IMR-90 (cell line): ENCODE data around the gene CNNM3. TPM values are rescaled to one million over a fixed set of nuclear protein-coding genes. Genes with fewer than 3 reads are reported as not detected.

Experiments
- ATAC-seq: fragments of 200-7000 bp; cut with Tn5 transposase; 2 replicates; pipeline ENCODE4 v1.9.1; 2020; ENCODE audit warnings: low read depth, mild to moderate bottlenecking, moderate library complexity
- BruUV-seq: library from RNA; stranded (reverse); fragments of 400-500 nt; replicated peaks from 2 replicates; lab custom pipeline; 2021; lab: Mats Ljungman, UMichigan
- CTCF ChIA-PET: fragments of 300-600 bp; formaldehyde crosslinking; extraction: SDS; loops from one replicate; lab custom pipeline; 2021; ENCODE audit warnings: antibody characterized with exemption; lab: Yijun Ruan, JAX
- POLR2A ChIA-PET: fragments of 300-600 bp; sonication (Branson Sonifier 250); formaldehyde crosslinking; loops from one replicate; lab custom pipeline; 2022; ENCODE audit warnings: antibody characterized with exemption; ENCODE audit not compliant: unreplicated experiment; lab: Charles Lee
- DNase-seq: peaks from one replicate; pipeline ENCODE4 v3.0.0; 2013
- H2AFZ ChIP-seq: replicated peaks from 2 replicates; pipeline ENCODE3; 2013; ENCODE audit warnings: low read length, mild to moderate bottlenecking; ENCODE audit not compliant: poor library complexity
- H2AK5ac ChIP-seq: 2 replicates; pipeline ENCODE4 v1.6.1; 2013; ENCODE audit warnings: low read depth, low read length, inconsistent platforms
- H2AK9ac ChIP-seq: replicated peaks from 2 replicates; pipeline ENCODE3; 2013; ENCODE audit warnings: mild to moderate bottlenecking, low read depth, low read length, moderate library complexity; ENCODE audit not compliant: poor library complexity
- H2BK120ac ChIP-seq: 2 replicates; pipeline ENCODE4 v1.6.1; 2013; ENCODE audit warnings: low read depth, low read length, inconsistent platforms
- H2BK15ac ChIP-seq: 3 replicates; pipeline ENCODE4 v1.6.1; 2013; ENCODE audit warnings: low read depth, low read length, inconsistent platforms
- H2BK20ac ChIP-seq: 2 replicates; pipeline ENCODE4 v1.6.1; 2013; ENCODE audit warnings: low read depth, mild to moderate bottlenecking, inconsistent platforms, low read length, moderate library complexity
- H2BK5ac ChIP-seq: 2 replicates; pipeline ENCODE4 v1.6.1; 2013; ENCODE audit warnings: mild to moderate bottlenecking, low read depth, low read length, inconsistent platforms; ENCODE audit not compliant: poor library complexity, severe bottlenecking
- H3K14ac ChIP-seq: replicated peaks from 2 replicates; pipeline ENCODE4 v1.6.1; 2013; ENCODE audit warnings: low read depth, low read length, inconsistent platforms
- H3K18ac ChIP-seq: 2 replicates; pipeline ENCODE4 v1.6.1; 2013; ENCODE audit warnings: low read depth, low read length, control low read depth
- H3K23ac ChIP-seq: 2 replicates; pipeline ENCODE4 v1.6.1; 2013; ENCODE audit warnings: low read depth, low read length, inconsistent platforms
- H3K27ac ChIP-seq: 2 replicates; pipeline ENCODE4 v1.5.1; 2013; ENCODE audit warnings: mild to moderate bottlenecking, control low read depth, low read length; ENCODE audit not compliant: insufficient read depth
- H3K27me3 ChIP-seq: 2 replicates; pipeline ENCODE4 v1.6.1; 2013; ENCODE audit warnings: low read length; ENCODE audit not compliant: control insufficient read depth, insufficient read depth
- H3K36me3 ChIP-seq: 2 replicates; pipeline ENCODE4 v1.6.1; 2013; ENCODE audit warnings: low read length, mixed read lengths; ENCODE audit not compliant: control insufficient read depth, insufficient read depth
- H3K4ac ChIP-seq: 2 replicates; pipeline ENCODE4 v1.6.1; 2013; ENCODE audit warnings: low read depth, low read length, inconsistent platforms
- H3K4me1 ChIP-seq: 2 replicates; pipeline ENCODE4 v1.6.1; 2013; ENCODE audit warnings: low read length, mixed read lengths; ENCODE audit not compliant: control insufficient read depth, insufficient read depth
- H3K4me2 ChIP-seq: 2 replicates; pipeline ENCODE4 v1.6.1; 2013; ENCODE audit warnings: low read depth, mild to moderate bottlenecking, control low read depth, low read length, moderate library complexity
- H3K4me3 ChIP-seq: 2 replicates; pipeline ENCODE4 v1.5.1; 2013; ENCODE audit warnings: low read depth, mild to moderate bottlenecking, control low read depth, low read length, moderate library complexity; ENCODE audit not compliant: insufficient read depth
- H3K56ac ChIP-seq: 2 replicates; pipeline ENCODE4 v1.6.1; 2013; ENCODE audit warnings: low read length, inconsistent platforms; ENCODE audit not compliant: insufficient read depth; ENCODE audit errors: extremely low read depth
- H3K79me1 ChIP-seq, 2 experiments: 2 replicates each; pipeline ENCODE4 v1.6.1; 2013; ENCODE audit warnings: low read length in 2 of 2, inconsistent platforms in 1 of 2, low read depth in 1 of 2
- H3K9ac ChIP-seq: 2 replicates; pipeline ENCODE4 v1.6.1; 2013; ENCODE audit warnings: low read depth, low read length, control low read depth
- H3K9me1 ChIP-seq: 2 replicates; pipeline ENCODE4 v1.6.1; 2013; ENCODE audit warnings: low read length, inconsistent platforms; ENCODE audit not compliant: insufficient read depth
- H3K9me3 ChIP-seq: 2 replicates; pipeline ENCODE4 v1.6.1; 2013; ENCODE audit warnings: low read length; ENCODE audit not compliant: control insufficient read depth, insufficient read depth
- H4K20me1 ChIP-seq: 2 replicates; pipeline ENCODE4 v1.6.1; 2013; ENCODE audit warnings: low read length, inconsistent platforms; ENCODE audit not compliant: insufficient read depth
- H4K5ac ChIP-seq: 2 replicates; pipeline ENCODE4 v1.6.1; 2013; ENCODE audit warnings: mild to moderate bottlenecking, low read depth, low read length, control low read depth
- H4K8ac ChIP-seq, 2 experiments: 2 replicates each; pipeline ENCODE4 v1.6.1; 2013; ENCODE audit warnings: low read depth in 2 of 2, low read length in 2 of 2, control low read depth in 1 of 2, inconsistent platforms in 1 of 2
- H4K91ac ChIP-seq: 2 replicates; pipeline ENCODE4 v1.6.1; 2013; ENCODE audit warnings: low read depth, low read length, inconsistent platforms; ENCODE audit not compliant: insufficient read depth
- CHD1 ChIP-seq: IDR thresholded peaks from 2 replicates; pipeline ENCODE4 v1.6.1; 2012; ENCODE audit warnings: low read depth, low read length, improper control_type of control experiment
- MXI1 ChIP-seq: IDR thresholded peaks from 2 replicates; pipeline ENCODE4 v1.6.1; 2012; ENCODE audit warnings: low read depth, mild to moderate bottlenecking, low read length, moderate library complexity, borderline replicate concordance
- POLR2A ChIP-seq: IDR thresholded peaks from 2 replicates; pipeline ENCODE4 v1.6.1; 2012; ENCODE audit warnings: mild to moderate bottlenecking, low read depth, low read length
- WGBS, 2 experiments: methylation state at CpG; one replicate each; pipeline versions ENCODE4 v1.1.5 to v1.1.7; 2013; ENCODE audit warnings: missing lambda C conversion rate in 2 of 2; ENCODE audit not compliant: insufficient read length in 1 of 2; ENCODE audit errors: extremely low coverage in 2 of 2; 5-methylcytosine and 5-hydroxymethylcytosine counted together
- dilution Hi-C: fragments of 300-500 bp; cut with HindIII; formaldehyde crosslinking; loops from one replicate; pipeline ENCODE4 v1.14.3; 2018; ENCODE audit warnings: low sequenced_read_pairs; ENCODE audit not compliant: unreplicated experiment
- in situ Hi-C: fragments of 300-500 bp; cut with MboI; formaldehyde crosslinking; loops from 3 replicates; pipeline ENCODE4 v1.14.3; 2019; ENCODE audit warnings: low sequenced_read_pairs, inconsistent platforms, mixed read lengths
- intact Hi-C: fragments of 100-400 bp; cut with micrococcal nuclease; formaldehyde crosslinking; loops from 2 replicates; pipeline ENCODE4 v1.10.0; 2022
- polyA plus RNA-seq, 3 experiments: library from polyadenylated mRNA; depleted of rRNA; stranded (reverse); fragments of >200 nt; gene quantifications; 2 replicates each; pipeline ENCODE4 v1.2.3, GENCODE V29; 2012; ENCODE audit warnings: low replicate concordance in 1 of 3
- total RNA-seq: library from RNA; depleted of rRNA; stranded (reverse); fragments of >200 nt; gene quantifications from 2 replicates; pipeline ENCODE4 v1.2.3, GENCODE V29; 2012

Gene CNNM3
- total and polyA plus RNA-seq, 2 of the 4 experiments (the other 2 are of a cell fraction) = 2.3 to 6.1 TPM

DNA sequence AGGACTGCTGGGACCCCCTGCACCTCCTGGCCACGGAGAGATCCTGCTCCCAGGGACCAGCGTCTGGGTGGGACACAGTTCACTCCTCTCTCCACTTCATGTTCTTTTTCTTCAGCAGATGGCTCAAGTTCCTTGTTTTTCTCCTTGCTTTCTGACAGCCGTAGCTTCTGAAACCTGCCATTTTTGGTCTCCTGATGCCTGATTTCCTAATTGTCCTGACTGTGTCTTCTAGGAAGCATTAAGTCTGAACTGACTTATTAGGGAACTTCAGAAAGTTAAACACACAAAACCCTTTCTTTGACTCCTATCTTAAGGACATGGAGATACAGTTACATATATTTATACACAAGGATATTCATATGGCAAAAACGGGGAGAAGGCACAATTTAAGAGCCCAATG is 32.7 kb upstream of the CNNM3 start:
- H3K14ac ChIP-seq = no peak overlapping the region
- no peak overlapping the region for H3K4me2 ChIP-seq
- ChIA-PET POLR2A (no interaction called here), CTCF (no interaction called here)
- no peaks in the 10 kb centered on the region for H3K36me3 ChIP-seq
- no peak overlapping the region for H2AK9ac ChIP-seq
- H3K4me3 ChIP-seq = no peak overlapping the region
- no peak overlapping the region for H2BK5ac ChIP-seq
- dilution Hi-C loops (no loop called here), in situ Hi-C loops (no loop called here), intact Hi-C loops (no loop called here)
- no peak overlapping the region for H4K5ac ChIP-seq
- H3K27ac ChIP-seq = no peak overlapping the region
- no peaks in the 10 kb centered on the region for H3K9me3 ChIP-seq
- no peak overlapping the region for H2AFZ ChIP-seq
- H3K18ac ChIP-seq = no peak overlapping the region
- DNase-seq = no peak
- no TSS peak for BruUV-seq
- ATAC-seq = no peak
- H4K20me1 ChIP-seq = peaks cover 2% of the 10 kb centered on the region
- H2BK15ac ChIP-seq = no peak overlapping the region
- no peak overlapping the region for H2AK5ac ChIP-seq
- no peak overlapping the region for H4K91ac ChIP-seq
- H2BK20ac ChIP-seq = no peak overlapping the region
- H3K27me3 ChIP-seq = no peaks in the 10 kb centered on the region
- H3K4me1 ChIP-seq = peaks cover 6% of the 10 kb centered on the region
- H3K9me1 ChIP-seq = peaks cover 11% of the 10 kb centered on the region
- no peak overlapping the region for H3K4ac ChIP-seq
- H2BK120ac ChIP-seq = no peak overlapping the region
- H3K56ac ChIP-seq = no peak overlapping the region
- no peak overlapping the region for H3K9ac ChIP-seq
- WGBS, 2 experiments = 100% methylated on average over 2 of the region's 4 CpGs; no CpG with 5 or more reads in 1 of the 2 experiments
- no peaks in the 10 kb centered on the region; a peak in 2 of 4 replicates for H3K79me1 ChIP-seq
- no peak overlapping the region for H4K8ac ChIP-seq
- TF ChIP-seq POLR2A = no peak
- TF ChIP-seq MXI1 = no peak
- TF ChIP-seq CHD1 = no peak
- H3K23ac ChIP-seq = no peak overlapping the region
